ENCODE data around the gene ALDH18A1.

DNA sequence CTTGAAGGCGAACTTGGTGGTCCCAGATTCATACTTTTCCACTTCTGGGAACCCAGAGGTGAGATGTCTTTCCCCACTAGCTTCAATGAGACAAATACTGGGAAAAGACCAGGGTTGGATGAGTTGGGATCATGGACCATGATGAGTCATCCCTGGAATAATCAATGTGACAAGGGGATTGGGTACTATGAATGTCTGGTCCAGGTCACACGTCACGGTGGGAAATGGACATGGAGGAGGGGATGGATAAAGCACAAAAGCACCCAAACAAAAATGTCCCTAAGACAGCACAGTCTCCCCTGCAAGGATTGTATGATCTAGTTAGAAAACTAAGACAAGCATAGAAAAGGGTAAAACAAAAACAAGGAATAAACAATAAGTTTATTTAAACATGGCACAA, 83.0 kb downstream of the ALDH18A1 start:
- TF ChIP-seq, protein P1, sequence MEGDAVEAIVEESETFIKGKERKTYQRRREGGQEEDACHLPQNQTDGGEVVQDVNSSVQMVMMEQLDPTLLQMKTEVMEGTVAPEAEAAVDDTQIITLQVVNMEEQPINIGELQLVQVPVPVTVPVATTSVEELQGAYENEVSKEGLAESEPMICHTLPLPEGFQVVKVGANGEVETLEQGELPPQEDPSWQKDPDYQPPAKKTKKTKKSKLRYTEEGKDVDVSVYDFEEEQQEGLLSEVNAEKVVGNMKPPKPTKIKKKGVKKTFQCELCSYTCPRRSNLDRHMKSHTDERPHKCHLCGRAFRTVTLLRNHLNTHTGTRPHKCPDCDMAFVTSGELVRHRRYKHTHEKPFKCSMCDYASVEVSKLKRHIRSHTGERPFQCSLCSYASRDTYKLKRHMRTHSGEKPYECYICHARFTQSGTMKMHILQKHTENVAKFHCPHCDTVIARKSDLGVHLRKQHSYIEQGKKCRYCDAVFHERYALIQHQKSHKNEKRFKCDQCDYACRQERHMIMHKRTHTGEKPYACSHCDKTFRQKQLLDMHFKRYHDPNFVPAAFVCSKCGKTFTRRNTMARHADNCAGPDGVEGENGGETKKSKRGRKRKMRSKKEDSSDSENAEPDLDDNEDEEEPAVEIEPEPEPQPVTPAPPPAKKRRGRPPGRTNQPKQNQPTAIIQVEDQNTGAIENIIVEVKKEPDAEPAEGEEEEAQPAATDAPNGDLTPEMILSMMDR (conservative IDR thresholded peaks at IDR 0.05; ENCODE audit: low read length), result no peak
- no peak for TF ChIP-seq EZH2phosphoT487 (IDR thresholded peaks at IDR 0.05; ENCODE audit: borderline replicate concordance, low read depth, low read length)

Measured in OCI-LY7 (cell line).